ENCODE results near the gene EXOC7.

DNA sequence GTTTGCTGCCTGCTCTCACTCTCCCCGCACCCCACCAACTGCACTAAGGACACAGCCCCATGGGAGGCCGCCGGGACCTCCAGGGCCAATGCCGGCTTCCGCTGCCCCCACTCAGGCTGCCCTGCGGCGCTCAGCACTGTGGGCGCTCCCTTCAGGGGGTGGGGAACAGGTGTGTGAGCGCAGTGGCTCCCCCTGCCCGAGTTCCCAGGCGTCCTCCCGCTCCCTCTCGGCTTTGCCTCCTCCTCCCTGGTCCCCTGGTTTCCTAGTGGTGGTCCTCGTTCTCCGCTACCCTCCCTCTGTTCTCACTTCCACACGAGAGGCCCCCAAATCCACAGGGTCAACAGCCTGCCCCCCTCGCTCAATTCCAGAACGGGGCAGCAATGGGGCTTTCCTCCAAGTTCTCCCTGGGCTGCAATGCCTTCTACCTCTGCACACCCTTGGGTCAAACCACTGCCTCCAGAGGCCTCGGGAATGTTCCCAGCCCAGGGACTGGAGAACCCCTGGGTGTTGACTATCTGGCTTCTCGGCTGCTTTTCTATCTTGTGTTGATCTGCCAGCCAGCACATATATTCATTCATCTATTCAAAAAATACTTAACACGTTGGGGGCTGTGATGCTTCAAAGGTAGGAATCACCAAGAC is 27.6 kb upstream of the EXOC7 start:
- TF ChIP-seq, protein P1, sequence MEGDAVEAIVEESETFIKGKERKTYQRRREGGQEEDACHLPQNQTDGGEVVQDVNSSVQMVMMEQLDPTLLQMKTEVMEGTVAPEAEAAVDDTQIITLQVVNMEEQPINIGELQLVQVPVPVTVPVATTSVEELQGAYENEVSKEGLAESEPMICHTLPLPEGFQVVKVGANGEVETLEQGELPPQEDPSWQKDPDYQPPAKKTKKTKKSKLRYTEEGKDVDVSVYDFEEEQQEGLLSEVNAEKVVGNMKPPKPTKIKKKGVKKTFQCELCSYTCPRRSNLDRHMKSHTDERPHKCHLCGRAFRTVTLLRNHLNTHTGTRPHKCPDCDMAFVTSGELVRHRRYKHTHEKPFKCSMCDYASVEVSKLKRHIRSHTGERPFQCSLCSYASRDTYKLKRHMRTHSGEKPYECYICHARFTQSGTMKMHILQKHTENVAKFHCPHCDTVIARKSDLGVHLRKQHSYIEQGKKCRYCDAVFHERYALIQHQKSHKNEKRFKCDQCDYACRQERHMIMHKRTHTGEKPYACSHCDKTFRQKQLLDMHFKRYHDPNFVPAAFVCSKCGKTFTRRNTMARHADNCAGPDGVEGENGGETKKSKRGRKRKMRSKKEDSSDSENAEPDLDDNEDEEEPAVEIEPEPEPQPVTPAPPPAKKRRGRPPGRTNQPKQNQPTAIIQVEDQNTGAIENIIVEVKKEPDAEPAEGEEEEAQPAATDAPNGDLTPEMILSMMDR (IDR thresholded peaks at IDR 0.05): no peak
- TF ChIP-seq POLR2AphosphoS5 (IDR thresholded peaks at IDR 0.05) (no peak), EP300 (IDR thresholded peaks at IDR 0.05) (no peak), POLR2A (IDR thresholded peaks at IDR 0.05) (no peak)
